Caki2 (cell line): ENCODE measurements around the gene CROCC2. TPM values are rescaled to one million over a fixed set of nuclear protein-coding genes. Genes with fewer than 3 reads are reported as not detected.
"Not testable (repeated sequence)": the region's sequence is repeated elsewhere in the genome, so short reads cannot be mapped to it uniquely, and the experiment has no call there.

ENCODE experiments used
- DNase-seq: peaks from one replicate; pipeline ENCODE4 v3.0.0-alpha.2; 2015; ENCODE audit warnings: low read depth
- in situ Hi-C: cut with HindIII; loops from 2 replicates; pipeline ENCODE4 v1.10.0; 2016; ENCODE audit warnings: low sequenced_read_pairs, low pct_unique_long_range_greater_than_20kb, mixed read lengths
- total RNA-seq: library from RNA; depleted of rRNA; stranded (reverse); fragments of >200 nt; shearing (Covaris generic); gene quantifications from 2 replicates; pipeline ENCODE4 v1.2.3, GENCODE V29; 2014; ENCODE audit warnings: low replicate concordance

CROCC2 gene
- total RNA-seq, 1 experiment from 2014 or later: not detected

GRCh38 chr2:240967681-240968621 is 61.8 kb downstream of the CROCC2 start:
- in situ Hi-C loops: no loop called here

GRCh38 chr2:240968731-240969624 is 62.8 kb downstream of the CROCC2 start:
- in situ Hi-C loops: no loop called here
- DNase-seq: no peak

More at GRCh38 chr2:240967681-240968621, 61.8 kb downstream of the CROCC2 start:
- no peak for DNase-seq

GRCh38 chr2:240970104-240970503 is 64.0 kb downstream of the CROCC2 start:
- DNase-seq: no peak
- in situ Hi-C loops: no loop called here

- no peak for DNase-seq
- in situ Hi-C loops: no loop called here
These were observed 64.7 kb downstream of the CROCC2 start for GRCh38 chr2:240970816-240971215.

GRCh38 chr2:240972201-240972600 is 66.1 kb downstream of the CROCC2 start:
- in situ Hi-C loops: no loop called here
- no peak for DNase-seq

GRCh38 chr2:240972636-240973521 is 66.7 kb downstream of the CROCC2 start:
- no peak for DNase-seq
- in situ Hi-C loops: no loop called here

GRCh38 chr2:240974771-240975572 is 68.8 kb downstream of the CROCC2 start:
- no peak for DNase-seq
- in situ Hi-C loops: no loop called here

GRCh38 chr2:240975903-240976302 is 69.8 kb downstream of the CROCC2 start:
- DNase-seq, in situ Hi-C loops: not testable (repeated sequence)

GRCh38 chr2:240981280-240981679 is 75.1 kb downstream of the CROCC2 start:
- in situ Hi-C loops: no loop called here
- no peak for DNase-seq

GRCh38 chr2:240981871-240982800 is 76.0 kb downstream of the CROCC2 start:
- DNase-seq: no peak
- in situ Hi-C loops: no loop called here

- in situ Hi-C loops: no loop called here
- DNase-seq: no peak
These were observed 76.7 kb downstream of the CROCC2 start for GRCh38 chr2:240982821-240983281.

- in situ Hi-C loops: no loop called here
- no peak for DNase-seq
These were observed 77.3 kb downstream of the CROCC2 start for GRCh38 chr2:240983361-240983995.

GRCh38 chr2:240983996-240984498 is 77.9 kb downstream of the CROCC2 start:
- in situ Hi-C loops: no loop called here
- DNase-seq: no peak

GRCh38 chr2:240985881-240986786 is 80.0 kb downstream of the CROCC2 start:
- in situ Hi-C loops: no loop called here
- no peak for DNase-seq
